NCI-H345 treated with DMSO at 0.1 percent for 48 hours (cell line): ENCODE data around the gene TRABD2B.

ENCODE experiments used
- DNase-seq: peaks from one replicate; lab custom pipeline; 2025; ENCODE audit not compliant: unreplicated experiment; lab: John Stamatoyannopoulos, UW

Gene TRABD2B

DNA sequence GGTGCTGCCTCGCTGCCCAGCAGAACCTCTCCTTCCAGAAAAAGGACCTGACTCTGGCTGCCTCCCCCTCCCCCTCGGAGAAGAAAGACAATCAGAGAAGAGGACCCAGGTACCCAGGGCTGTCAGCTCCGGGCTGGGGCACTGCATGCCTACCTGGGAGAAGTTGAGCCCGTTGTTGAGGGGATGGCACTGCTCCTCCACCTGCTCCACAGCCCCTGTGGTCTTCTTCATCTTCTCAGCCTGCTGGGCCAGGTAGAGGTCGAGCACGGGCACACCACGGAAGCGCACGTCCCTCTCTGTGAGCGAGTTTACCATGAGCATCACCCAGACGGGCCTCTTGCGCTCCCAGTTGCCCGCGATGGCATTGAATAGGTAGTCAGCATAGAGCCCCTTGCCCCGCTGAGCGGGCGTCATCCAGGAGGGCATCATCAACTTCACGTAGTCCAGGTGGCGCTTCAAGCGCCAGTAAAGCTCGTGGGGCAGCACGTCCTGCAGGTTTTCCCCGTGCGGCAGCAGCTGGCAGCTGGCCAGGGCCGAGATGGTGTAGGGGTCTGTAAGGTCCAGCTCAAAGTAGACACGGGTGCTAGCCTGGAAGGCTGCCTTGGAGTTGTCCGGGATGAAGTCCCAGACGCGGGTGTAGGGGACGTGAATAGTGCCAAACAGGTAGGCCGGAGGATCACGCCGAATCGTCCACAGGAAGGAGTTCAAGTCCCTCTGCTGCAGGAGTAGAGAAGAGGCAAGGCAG is 3.1 kb downstream of the TRABD2B start:
- DNase-seq = no peak

DNA sequence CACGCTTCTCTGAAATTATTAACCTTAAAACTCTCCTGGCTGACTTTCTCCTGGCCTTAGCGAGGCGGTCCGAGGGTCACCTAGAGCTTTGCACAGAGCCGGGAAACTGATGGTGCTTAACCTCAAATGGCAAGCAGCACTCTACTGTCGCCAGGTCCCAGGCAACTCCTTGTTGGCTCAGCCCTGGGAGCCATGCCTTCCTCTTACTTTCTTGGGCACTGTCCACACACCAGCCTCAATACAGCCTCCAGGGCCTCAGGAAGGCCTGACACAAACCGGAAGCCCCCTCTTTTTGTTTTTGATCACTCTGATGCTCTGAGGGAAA is 3.8 kb downstream of the TRABD2B start:
- DNase-seq = no peak

DNA sequence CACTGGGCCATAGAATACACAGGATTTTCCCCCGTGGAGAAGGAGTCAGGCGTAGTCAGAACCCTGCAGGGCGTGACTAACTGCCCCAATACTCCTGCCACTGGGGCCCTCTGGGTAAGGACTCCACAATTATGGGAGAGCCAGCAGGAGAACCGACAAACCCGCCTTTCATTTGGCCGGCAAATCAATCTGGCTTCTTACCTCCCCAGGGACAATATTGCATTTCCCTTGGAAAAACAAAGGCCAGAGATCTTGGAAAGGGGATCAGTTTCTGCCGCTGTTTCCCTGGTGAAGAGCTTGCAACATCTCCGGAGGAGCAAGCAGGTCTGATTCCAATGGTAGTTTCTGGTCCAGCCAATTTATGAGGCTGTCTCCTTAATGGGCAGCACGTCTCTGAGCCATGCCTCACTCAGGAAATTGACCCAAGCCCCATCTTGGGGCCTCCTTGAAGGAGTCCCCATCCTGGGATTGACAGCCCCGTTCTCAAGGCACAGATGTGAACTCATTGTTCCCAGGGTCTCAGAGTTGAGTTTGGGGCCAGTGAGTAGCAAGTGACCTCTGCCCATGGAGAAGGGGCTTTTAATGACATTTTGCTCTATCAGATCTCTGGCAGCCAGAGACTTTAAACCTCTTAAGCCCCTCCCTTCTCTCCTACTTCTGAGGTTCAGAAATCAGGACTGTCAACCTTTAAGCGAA is 4.3 kb downstream of the TRABD2B start:
- DNase-seq = no peak

DNA sequence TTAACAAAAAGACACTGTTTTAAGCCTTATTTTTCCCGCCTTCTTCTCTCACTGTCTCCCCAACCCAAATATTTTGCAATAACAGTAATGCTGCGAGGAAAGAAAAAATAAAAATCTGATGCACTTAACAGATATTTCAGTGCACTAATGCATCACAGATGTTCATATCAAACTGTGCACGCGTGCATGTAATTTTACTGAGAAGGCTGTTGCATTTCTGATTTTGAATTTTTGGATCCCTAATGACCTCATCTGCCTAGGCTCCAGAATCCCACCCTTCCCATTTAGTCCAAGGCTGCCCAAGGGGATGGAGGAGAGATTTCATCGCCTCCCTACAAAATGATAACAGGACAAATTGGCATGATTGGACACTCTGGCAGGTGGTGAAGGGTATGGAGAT is 5.5 kb downstream of the TRABD2B start:
- no peak for DNase-seq

DNA sequence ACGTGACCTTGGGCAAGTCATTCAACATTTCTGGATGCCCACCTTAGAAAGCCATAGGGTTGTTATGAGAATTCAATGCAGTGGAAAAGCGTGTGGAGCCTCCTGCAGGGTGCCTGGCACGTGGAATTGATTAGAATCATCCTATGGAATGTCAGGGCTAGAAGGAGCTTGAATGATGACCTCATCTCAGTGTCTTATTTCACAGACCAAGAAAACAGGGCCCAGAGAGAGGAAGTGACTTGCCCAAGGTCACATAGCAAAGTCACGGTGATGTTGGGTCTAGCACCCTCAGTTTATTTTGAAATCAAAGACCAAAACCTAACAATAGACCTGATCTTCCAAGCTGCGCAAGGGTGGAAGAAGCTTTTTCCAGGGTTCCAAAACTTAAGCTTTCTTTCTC is 6.0 kb downstream of the TRABD2B start:
- no peak for DNase-seq

DNA sequence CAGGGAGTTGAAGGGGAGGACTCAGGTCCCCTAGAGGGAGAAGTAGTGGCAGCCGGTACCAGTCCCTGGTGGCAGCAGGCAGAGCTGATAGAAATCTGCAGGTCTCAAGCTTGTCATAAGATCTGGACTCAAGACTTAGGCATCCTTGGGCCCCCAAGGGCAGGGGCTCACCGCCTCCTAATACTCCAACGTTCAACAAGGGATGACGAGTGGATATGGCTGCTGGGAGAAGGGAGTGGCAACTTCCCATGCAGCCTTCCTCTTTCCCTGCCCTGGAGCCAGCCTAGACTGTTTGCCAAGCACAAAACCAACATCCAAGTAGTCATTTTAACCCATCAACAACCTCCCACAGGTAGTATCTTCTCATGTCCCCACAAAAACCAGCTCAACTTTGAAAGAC is 6.9 kb downstream of the TRABD2B start:
- DNase-seq = no peak

DNA sequence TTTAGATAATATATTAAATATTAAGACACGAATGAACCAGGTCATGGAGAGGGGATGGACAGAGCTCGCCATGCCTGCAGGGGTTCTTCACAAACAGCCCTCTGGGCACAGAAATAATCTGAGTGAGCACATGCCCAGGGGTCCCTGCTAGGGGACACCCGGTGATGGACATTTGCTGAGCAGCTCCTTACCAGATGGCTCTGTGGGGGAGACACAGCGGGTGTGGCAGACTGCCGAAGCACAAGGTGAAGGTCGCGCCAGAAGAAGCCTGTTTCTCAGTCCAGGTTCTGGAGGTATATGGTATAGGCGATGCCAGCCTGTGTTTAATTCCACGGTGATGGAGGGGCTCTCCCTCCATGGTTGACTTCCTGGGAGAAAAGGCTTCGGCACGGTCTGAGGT is 9.6 kb downstream of the TRABD2B start:
- no peak for DNase-seq

DNA sequence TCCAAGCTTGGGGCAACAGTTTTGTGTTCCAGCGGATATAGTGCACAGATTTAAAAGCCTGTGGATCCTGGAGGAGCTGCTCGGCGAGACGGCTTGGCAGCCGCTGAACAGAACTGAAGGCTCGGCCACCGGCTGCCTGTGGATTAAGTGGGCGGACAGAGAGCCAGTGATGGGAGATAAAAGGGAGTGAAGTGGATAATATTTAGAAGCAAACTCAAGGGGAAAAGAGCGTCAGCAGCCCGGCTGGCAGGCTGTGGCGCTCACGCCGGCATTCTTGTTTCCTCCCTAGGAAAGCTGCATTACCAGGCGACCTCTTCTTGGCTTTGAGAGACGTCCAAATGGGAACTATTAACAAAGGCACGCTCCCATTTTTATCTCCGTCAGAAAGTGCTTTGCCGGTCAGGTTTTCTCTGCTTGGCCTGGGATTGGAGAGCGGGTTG is 10.4 kb downstream of the TRABD2B start:
- DNase-seq = no peak

DNA sequence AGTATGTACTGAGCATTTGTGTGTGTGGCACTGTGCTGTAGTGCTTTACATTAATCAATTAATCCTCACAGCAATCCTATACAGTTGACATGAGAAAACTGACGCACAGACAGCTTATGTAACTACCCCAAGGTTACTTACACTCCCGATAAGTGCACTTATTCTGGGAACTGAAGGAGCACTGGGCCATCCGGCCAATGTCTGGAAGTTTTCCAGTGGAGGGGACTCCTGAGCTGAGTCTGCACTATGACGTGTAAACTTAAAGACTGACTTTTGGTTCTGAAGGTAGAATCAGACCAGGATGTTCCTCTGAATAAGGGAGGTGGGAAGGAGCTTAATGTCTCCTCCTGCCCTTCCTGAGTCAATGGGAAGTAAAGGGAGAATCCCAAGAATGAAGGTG is 12.2 kb downstream of the TRABD2B start:
- no peak for DNase-seq

DNA sequence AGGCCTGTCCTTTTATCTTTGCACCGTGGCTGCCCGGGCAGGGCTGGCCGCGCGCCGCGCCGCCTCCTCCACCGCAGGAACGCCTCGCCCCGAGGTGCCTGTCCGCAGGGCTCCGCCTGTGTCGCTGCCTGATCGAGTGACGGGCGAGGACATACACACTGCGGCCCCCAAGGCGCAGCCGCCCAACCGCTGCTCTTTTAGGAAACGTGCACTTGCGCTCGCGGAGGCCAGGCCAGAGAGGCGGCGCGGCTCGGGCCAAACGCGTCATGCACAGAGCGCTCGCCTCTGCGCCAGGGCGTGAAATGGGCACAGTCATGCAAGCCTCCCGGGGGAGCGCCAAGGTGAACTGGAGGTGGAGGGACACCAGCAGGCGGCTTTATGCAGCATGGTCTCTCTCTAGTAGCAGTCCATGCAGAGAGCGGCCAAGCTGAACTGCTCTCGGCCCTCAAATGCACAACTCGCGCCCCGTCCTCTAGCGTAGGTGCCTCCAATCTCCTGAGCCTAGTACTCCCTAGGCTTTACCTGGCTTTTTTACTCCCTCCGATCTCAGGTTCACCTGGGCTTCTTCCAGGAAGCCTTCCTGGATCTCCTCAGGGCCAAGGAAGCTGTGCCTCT is 12.9 kb downstream of the TRABD2B start:
- DNase-seq = no peak

DNA sequence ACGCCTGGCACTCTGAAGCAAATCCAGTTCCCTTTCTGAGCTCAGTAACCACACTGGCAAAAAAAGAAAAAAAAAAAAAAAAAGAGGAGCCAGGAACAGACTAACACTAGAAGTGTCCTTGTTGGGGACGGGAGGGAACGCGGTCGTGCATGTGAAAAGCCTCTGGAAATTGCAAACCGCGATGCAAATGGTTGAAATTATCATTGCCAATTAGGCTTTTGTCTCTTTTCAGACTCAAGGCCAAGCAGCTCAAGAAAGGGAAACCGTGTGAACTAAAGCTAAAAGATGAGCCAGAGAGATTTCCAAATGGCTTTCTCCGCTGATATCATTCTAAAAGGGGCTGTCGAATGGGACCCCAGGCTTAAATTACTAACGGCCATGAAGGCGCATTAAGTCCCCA is 13.5 kb downstream of the TRABD2B start:
- DNase-seq = no peak

DNA sequence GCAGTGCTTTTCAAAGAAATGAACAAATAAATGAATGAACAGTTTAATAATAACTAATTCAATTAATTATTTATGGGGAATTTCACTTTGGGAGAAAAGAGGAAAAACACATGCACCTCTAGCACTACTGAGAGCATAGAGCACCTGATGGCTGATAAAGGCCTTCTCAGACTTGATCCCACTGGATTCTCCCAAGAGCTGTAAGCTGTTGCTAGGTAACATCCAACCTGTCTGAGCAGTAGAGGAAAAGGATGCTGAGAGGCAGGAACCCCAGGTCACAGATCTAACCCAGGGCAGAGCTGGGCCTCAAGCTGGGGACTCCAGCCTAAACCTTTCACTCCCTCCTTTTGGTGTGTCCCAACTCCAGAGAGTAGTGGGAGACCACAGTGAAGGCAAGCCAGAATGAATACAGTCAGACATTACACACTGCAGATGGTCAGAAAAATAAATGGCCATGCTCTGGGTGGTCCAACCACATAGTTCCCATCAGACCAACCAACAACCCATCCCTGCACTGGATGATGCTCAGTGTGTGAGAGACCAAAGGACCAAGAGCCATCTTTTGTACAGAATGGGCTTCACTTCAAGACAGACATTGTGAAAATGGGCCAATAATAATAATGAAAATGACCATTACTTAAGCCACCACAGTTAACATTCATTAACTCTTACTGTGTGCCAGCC is 15.4 kb downstream of the TRABD2B start:
- DNase-seq = no peak

DNA sequence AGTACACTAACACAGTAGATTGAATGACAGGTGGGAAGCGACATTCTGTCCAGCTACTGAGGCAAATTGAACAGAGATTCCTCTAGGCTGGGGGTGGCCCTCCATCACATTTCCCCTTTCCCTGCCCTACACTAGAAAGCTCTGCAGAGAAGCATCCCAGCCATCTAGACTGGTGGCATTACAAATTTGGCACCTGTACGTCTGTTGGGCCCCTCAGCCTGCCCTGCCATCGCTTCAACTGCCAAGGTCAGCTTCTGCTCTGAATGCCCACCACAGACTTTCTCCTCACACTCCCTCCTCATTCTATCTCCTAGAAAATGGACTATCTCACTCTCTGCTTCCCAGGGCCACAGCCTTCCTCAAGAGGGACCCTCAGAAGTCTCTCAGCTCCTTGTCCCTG is 16.7 kb downstream of the TRABD2B start:
- DNase-seq = no peak

DNA sequence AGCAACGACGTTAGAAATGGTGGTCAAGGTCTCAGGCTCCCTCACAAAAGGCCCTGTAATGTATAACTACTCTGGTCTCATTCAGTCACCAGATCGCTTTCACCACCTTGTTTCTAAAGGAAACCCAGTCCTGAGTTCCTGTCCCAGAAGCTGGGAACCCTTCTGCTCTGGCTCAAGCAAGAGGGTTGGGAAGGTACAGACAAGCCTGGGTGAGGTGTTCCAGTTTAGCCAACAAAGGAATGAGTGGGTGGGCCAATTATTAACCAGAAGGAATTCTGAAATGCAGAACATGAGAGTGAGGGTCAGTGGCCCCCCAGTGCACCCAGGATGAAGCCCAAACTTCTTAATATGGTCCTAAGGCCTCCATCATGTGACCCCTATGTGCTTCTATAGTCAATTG is 17.5 kb downstream of the TRABD2B start:
- DNase-seq = no peak

DNA sequence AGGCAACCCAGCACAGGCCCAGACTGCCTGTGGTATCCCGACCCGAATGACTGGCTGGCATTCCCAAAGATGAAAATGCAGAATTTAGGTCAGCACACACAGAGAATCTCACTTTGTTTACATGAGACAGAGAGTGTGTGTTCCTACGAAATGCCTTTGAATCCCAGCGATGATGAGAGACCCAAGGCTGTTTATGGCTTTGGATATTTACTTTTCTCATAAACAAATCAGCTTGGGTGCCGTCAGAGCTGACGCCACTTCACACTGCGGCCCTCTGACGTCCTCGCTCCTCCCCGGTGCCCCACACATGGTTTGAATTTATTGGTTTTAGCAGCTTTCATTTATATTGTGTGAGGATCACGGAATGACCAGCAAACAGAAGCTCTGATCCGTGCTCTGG is 18.7 kb downstream of the TRABD2B start:
- DNase-seq = no peak

DNA sequence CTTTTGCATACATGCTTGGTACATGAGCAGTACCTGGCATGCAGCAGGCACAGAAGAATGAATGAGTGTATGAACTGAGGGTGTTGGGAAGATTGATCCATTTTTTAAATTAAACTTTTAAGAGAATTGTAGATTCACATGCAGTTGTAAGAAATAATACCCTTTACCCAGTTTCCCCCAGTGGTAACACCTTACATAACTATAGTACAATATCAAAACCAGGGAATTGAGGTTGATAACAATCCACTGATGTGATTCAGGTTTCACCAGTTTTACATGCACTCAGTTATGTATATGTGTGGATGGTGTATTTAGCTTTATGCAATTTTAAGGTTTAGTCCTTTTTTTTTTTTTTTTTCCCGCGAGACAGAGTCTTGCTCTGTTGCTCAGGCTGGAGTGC is 20.5 kb downstream of the TRABD2B start:
- no peak for DNase-seq

DNA sequence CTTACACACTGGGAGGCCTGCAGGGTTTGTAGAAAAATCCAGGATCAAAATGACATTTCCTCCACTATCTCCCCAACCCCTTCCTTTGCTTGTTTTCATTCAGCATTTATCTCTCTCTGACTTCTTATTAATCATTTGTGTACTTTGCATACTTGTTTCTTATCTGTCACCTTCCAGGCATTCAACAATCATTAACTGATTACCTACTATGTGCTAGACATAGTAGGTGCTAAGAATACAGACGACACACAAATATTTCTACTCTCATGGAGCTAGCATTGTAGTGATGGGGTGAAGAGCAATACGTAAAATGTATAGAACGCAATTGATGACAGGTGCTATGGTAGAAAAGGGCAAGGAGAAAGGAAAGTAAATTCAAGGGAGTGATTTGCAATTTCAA is 20.9 kb downstream of the TRABD2B start:
- no peak for DNase-seq

DNA sequence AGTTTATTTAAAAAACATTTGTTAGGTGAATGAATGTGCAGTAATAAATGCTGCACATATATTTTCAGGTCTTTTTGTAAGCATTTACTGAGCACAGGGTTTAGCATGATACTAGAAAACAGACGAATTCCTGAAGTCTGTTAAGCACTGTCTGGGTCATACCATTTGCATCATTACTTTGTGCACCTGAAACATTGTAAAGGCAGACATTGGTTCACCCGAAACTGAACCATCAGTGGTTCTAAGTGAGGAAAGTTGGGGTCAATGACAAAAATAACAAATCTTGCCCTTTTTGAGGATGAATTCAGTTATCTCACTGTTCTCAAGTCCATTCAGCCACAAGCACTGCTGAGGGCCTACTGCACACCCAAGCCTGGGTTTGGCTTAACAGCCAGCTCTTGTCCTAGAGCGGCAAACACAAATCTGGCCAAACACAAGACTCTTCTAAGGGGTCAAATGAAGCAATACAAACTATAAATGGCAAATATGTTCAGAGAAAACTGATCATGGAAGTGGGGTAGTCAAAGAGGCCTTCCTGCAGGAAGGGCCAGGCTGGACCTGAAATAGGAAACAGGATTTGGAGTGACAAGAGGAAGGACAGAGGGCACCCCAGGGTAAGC is 21.8 kb downstream of the TRABD2B start:
- DNase-seq = no peak

DNA sequence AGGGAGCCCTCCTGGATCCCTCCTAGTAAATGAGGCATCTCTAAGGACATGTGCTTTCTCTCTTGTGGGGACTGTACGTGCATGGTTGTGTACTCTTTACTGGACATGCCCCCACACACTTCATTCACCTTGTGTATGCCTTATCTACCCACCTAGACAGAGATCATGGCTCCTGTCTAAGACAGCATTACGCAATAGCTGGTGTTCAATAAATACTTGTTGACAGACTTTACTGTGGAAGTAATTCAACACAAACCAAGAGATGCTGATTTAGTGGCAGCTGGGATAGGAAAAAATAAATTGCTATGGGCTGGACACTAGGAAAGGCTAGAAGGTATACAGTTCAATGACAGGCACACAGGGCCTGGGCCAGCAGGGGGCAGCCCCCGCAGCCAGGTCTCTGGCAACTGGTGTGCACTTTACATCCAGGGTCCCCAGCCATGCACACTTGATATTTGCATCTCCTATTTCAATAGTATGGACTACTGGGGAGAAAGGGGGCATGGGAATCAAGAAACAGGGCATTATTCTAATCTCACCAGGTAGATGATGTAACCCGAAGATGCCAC is 24.2 kb downstream of the TRABD2B start:
- DNase-seq = no peak

DNA sequence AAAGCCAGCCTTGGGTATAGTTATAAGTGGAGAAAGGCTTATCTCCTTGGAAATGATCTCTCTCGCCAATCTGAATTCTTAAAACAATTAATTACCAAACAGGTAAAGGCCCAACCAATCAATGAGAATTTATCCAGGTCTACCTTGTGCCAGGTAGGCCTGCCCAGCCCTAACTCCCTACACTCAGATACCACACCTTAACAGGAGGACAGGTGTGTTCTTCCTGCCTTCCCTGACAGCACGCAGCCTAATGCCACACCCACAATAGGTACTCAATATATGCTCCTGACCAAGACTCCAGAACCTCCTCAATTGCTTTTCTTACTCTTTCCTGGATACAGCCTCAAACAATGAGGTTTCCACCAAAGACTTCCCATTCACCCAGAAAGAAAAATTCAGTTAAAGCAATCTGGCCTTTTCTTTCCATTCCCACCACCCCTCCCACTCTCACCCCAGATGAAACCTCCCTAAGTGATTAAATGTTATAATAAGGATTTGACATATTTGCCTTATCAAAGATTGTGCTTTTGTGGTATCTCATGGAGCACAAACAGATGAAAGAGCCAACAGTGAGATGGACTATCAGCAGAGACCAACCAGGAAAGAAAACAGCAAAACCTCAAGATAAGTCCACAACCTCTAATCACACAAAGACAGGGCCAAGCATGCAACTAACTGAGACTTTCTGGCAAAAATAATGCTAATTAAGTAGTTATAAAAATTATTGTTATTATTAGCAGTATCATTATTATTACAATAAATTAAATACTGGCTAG is 25.6 kb downstream of the TRABD2B start:
- DNase-seq = no peak
